Measurements from ENCODE around the gene NR2F1-AS1. TPM values are rescaled to one million over a fixed set of nuclear protein-coding genes. Genes with fewer than 3 reads are reported as not detected.

NR2F1-AS1 gene
- total RNA-seq, 1 experiment from 2014 or later, result not detected

- no peaks in the 10 kb centered on the region for H3K27me3 ChIP-seq (replicated peaks; ENCODE audit: control insufficient read depth, insufficient read depth, low read length)
- CTCF ChIA-PET, result no interaction called here
- H3K27ac Mint-ChIP-seq (ENCODE audit: unreplicated experiment), result no peak overlapping the region
- H3K36me3 Mint-ChIP-seq (ENCODE audit: insufficient read depth, unreplicated experiment), result no peaks in the 10 kb centered on the region
- no peak overlapping the region for H3K4me3 ChIP-seq (ENCODE audit: low read depth, low read length)
- no peak for TF ChIP-seq CTCF (IDR thresholded peaks at IDR 0.05; ENCODE audit: insufficient read depth in 1 of 2, low read depth in 1 of 2, low read length in 1 of 2, severe bottlenecking in 1 of 2, unreplicated experiment in 1 of 2)
- BruUV-seq (replicated peaks), result no TSS peak
- H3K4me1 ChIP-seq, result no peaks in the 10 kb centered on the region
- DNase-seq, result no peak
- H3K36me3 ChIP-seq (ENCODE audit: control insufficient read depth, insufficient read depth, low read length), result no peaks in the 10 kb centered on the region
- H3K9me3 ChIP-seq, result no peaks in the 10 kb centered on the region
- POLR2A ChIA-PET, result no interaction called here
- H3K9me3 Mint-ChIP-seq (ENCODE audit: unreplicated experiment), result no peaks in the 10 kb centered on the region
- peaks cover 4% of the 10 kb centered on the region for H3K27me3 Mint-ChIP-seq (ENCODE audit: insufficient read depth, unreplicated experiment)
- intact Hi-C loops (cut with micrococcal nuclease; ENCODE audit: unreplicated experiment), result no loop called here
- H3K4me1 Mint-ChIP-seq (ENCODE audit: low read depth, unreplicated experiment), result no peaks in the 10 kb centered on the region
- H3K4me3 Mint-ChIP-seq (ENCODE audit: unreplicated experiment), result no peak overlapping the region
Measured at GRCh38 chr5:93415819-93416218, 165.2 kb downstream of the NR2F1-AS1 start.

- Histone ChIP-seq H3K4me3 (ENCODE audit: low read depth, low read length) (no peak overlapping the region), H3K4me1 (no peaks in the 10 kb centered on the region), H3K27me3 (replicated peaks; ENCODE audit: control insufficient read depth, insufficient read depth, low read length) (no peaks in the 10 kb centered on the region), H3K36me3 (ENCODE audit: control insufficient read depth, insufficient read depth, low read length) (no peaks in the 10 kb centered on the region), H3K9me3 (no peaks in the 10 kb centered on the region)
- Mint-ChIP-seq H3K27ac (ENCODE audit: unreplicated experiment) (no peak overlapping the region), H3K9me3 (ENCODE audit: unreplicated experiment) (no peaks in the 10 kb centered on the region), H3K36me3 (ENCODE audit: insufficient read depth, unreplicated experiment) (peaks cover 4% of the 10 kb centered on the region), H3K27me3 (ENCODE audit: insufficient read depth, unreplicated experiment) (peaks cover 2% of the 10 kb centered on the region), H3K4me1 (ENCODE audit: low read depth, unreplicated experiment) (no peaks in the 10 kb centered on the region), H3K4me3 (ENCODE audit: unreplicated experiment) (no peak overlapping the region)
- CTCF ChIA-PET, result no interaction called here
- no TSS peak for BruUV-seq (replicated peaks)
- intact Hi-C loops (cut with micrococcal nuclease; ENCODE audit: unreplicated experiment), result no loop called here
- POLR2A ChIA-PET, result no interaction called here
- DNase-seq, result no peak
- TF ChIP-seq CTCF (IDR thresholded peaks at IDR 0.05; ENCODE audit: insufficient read depth in 1 of 2, low read depth in 1 of 2, low read length in 1 of 2, severe bottlenecking in 1 of 2, unreplicated experiment in 1 of 2), result no peak
Measured at GRCh38 chr5:93411716-93412115, 169.3 kb downstream of the NR2F1-AS1 start.

GRCh38 chr5:93409691-93410090 lies 171.3 kb downstream of the NR2F1-AS1 start:
- Mint-ChIP-seq H3K4me3 (ENCODE audit: unreplicated experiment) (no peak overlapping the region), H3K9me3 (ENCODE audit: unreplicated experiment) (no peaks in the 10 kb centered on the region), H3K27me3 (ENCODE audit: insufficient read depth, unreplicated experiment) (peaks cover 2% of the 10 kb centered on the region), H3K4me1 (ENCODE audit: low read depth, unreplicated experiment) (no peaks in the 10 kb centered on the region), H3K27ac (ENCODE audit: unreplicated experiment) (no peak overlapping the region), H3K36me3 (ENCODE audit: insufficient read depth, unreplicated experiment) (peaks cover 4% of the 10 kb centered on the region)
- CTCF ChIA-PET, result no interaction called here
- Histone ChIP-seq H3K9me3 (no peaks in the 10 kb centered on the region), H3K4me1 (no peaks in the 10 kb centered on the region), H3K27me3 (replicated peaks; ENCODE audit: control insufficient read depth, insufficient read depth, low read length) (no peaks in the 10 kb centered on the region), H3K36me3 (ENCODE audit: control insufficient read depth, insufficient read depth, low read length) (no peaks in the 10 kb centered on the region), H3K4me3 (ENCODE audit: low read depth, low read length) (no peak overlapping the region)
- POLR2A ChIA-PET, result no interaction called here
- intact Hi-C loops (cut with micrococcal nuclease; ENCODE audit: unreplicated experiment), result loop anchor here (10.0 kb wide), 1 partner anchor 395 kb away; no protein-coding TSS in a partner anchor
- DNase-seq, result no peak
- BruUV-seq (replicated peaks), result no TSS peak
- TF ChIP-seq CTCF (IDR thresholded peaks at IDR 0.05; ENCODE audit: insufficient read depth in 1 of 2, low read depth in 1 of 2, low read length in 1 of 2, severe bottlenecking in 1 of 2, unreplicated experiment in 1 of 2), result no peak

Measured in Caco-2 (cell line).